HepG2 (cell line): ENCODE results near the gene GARIN1A. TPM values are rescaled to one million over a fixed set of nuclear protein-coding genes. Genes with fewer than 3 reads are reported as not detected.

ENCODE experiments used
- ATAC-seq: fragments of 200-7000 bp; cut with Tn5 transposase; 3 replicates; pipeline ENCODE4 v1.9.1; 2020; ENCODE audit warnings: mild to moderate bottlenecking, moderate library complexity
- BruUV-seq: library from RNA; stranded (reverse); fragments of 400-500 nt; replicated peaks from 2 replicates; lab custom pipeline; 2021; lab: Mats Ljungman, UMichigan
- CTCF ChIA-PET: fragments of 300-600 bp; formaldehyde crosslinking; extraction: SDS; loops from one replicate; lab custom pipeline; 2021; ENCODE audit warnings: low total read pairs, inconsistent platforms, low intra/inter-chr PET ratio; lab: Yijun Ruan, JAX
- POLR2A ChIA-PET: fragments of 350-600 bp; sonication (Branson Sonifier 250); formaldehyde crosslinking; loops from one replicate; lab custom pipeline; 2020; ENCODE audit warnings: antibody characterized with exemption, inconsistent platforms; lab: Yijun Ruan, JAX
- DNase-seq: peaks from one replicate; pipeline ENCODE4 v3.0.0-alpha.2; 2015; ENCODE audit warnings: low spot score
- FAIRE-seq: peaks from 3 replicates; lab custom pipeline; 2011; peaks lifted over from hg19 to GRCh38; lab: Jason Lieb, UNC
- H2AFZ ChIP-seq: one replicate; pipeline ENCODE4 v1.6.1; 2011; ENCODE audit warnings: low read length, inconsistent platforms
- H3K27ac ChIP-seq: fragments of 300-600 bp; 3 replicates; pipeline ENCODE4 v1.8.0; 2011; ENCODE audit warnings: mixed run types, mild to moderate bottlenecking, mixed read lengths, low read length, inconsistent platforms; ENCODE audit not compliant: insufficient read depth; ENCODE audit errors: extremely low read length
- H3K27me3 ChIP-seq, 2 experiments: fragments of 200-600 bp in 1 of 2; 2 replicates in 1 of 2; 3 replicates in 1 of 2; pipeline versions ENCODE4 v1.6.0 to v1.8.0; 2011; ENCODE audit warnings: low read length in 2 of 2, mild to moderate bottlenecking in 2 of 2, moderate library complexity in 2 of 2, inconsistent platforms in 1 of 2; ENCODE audit not compliant: insufficient read depth in 2 of 2, control insufficient read depth in 1 of 2
- H3K36me3 ChIP-seq, 2 experiments: fragments of 200-600 bp in 1 of 2; replicated peaks in 1 of 2; 2 replicates in 1 of 2; 3 replicates in 1 of 2; pipeline versions ENCODE4 v1.5.1 to v1.8.0; 2011; ENCODE audit warnings: low read length in 2 of 2, inconsistent platforms in 1 of 2; ENCODE audit not compliant: insufficient read depth in 2 of 2, control insufficient read depth in 1 of 2
- H3K4me1 ChIP-seq: 2 replicates; pipeline ENCODE4 v1.5.1; 2012; ENCODE audit warnings: low read length, inconsistent platforms; ENCODE audit not compliant: insufficient read depth
- H3K4me2 ChIP-seq: 2 replicates; pipeline ENCODE4 v1.6.0; 2011; ENCODE audit warnings: low read depth, low read length, inconsistent platforms
- H3K4me3 ChIP-seq, 3 experiments: fragments of 200-600 bp in 1 of 3; sonication (generic), shearing (Covaris generic) in 1 of 3; replicated peaks in 1 of 3; 2 replicates each; pipeline ENCODE4 v1.5.1; 2011 to 2016; ENCODE audit warnings: low read length in 3 of 3, inconsistent platforms in 2 of 3, low read depth in 2 of 3, mild to moderate bottlenecking in 2 of 3, control low read depth in 1 of 3, mixed read lengths in 1 of 3; ENCODE audit not compliant: insufficient read depth in 1 of 3
- H3K79me2 ChIP-seq: one replicate; pipeline ENCODE4 v1.6.1; 2011; ENCODE audit warnings: low read length, inconsistent platforms; ENCODE audit not compliant: insufficient read depth
- H3K9ac ChIP-seq: 2 replicates; pipeline ENCODE4 v1.6.0; 2011; ENCODE audit warnings: mild to moderate bottlenecking, low read depth, low read length, inconsistent platforms; ENCODE audit not compliant: insufficient read depth
- H3K9me3 ChIP-seq: 2 replicates; pipeline ENCODE4 v1.5.1; 2012; ENCODE audit warnings: mild to moderate bottlenecking, low read length
- H4K20me1 ChIP-seq: 2 replicates; pipeline ENCODE4 v1.6.0; 2011; ENCODE audit warnings: inconsistent platforms, mild to moderate bottlenecking, low read length, moderate library complexity; ENCODE audit not compliant: insufficient read depth
- CTCF ChIP-seq: sonication (generic); formaldehyde crosslinking; IDR thresholded peaks from 2 replicates; pipeline ENCODE4 v1.5.0; 2020; ENCODE audit warnings: mild to moderate bottlenecking, missing genetic modification reagents, moderate library complexity
- RBM39 ChIP-seq: fragments of 200-400 bp; formaldehyde crosslinking; IDR thresholded peaks from one replicate; pipeline ENCODE4 v1.6.1; 2018; ENCODE audit warnings: antibody characterized with exemption, mild to moderate bottlenecking, low read depth, low read length; ENCODE audit not compliant: poor library complexity, severe bottlenecking
- SMC3 ChIP-seq: IDR thresholded peaks from 2 replicates; pipeline ENCODE4 v1.6.1; 2011; ENCODE audit warnings: low read length, improper control_type of control experiment
- SRF ChIP-seq: IDR thresholded peaks from 2 replicates; pipeline ENCODE4 v1.6.1; 2011; ENCODE audit warnings: mild to moderate bottlenecking, low read depth, low read length, moderate library complexity
- STAG1 ChIP-seq: sonication (generic); formaldehyde crosslinking; IDR thresholded peaks from 2 replicates; pipeline ENCODE4 v1.4.0; 2020; ENCODE audit warnings: missing genetic modification reagents
- WGBS: methylation state at CpG from one replicate; pipeline ENCODE4 v1.1.6; 2017; ENCODE audit warnings: low lambda C conversion rate; 5-methylcytosine and 5-hydroxymethylcytosine counted together
- in situ Hi-C: cut with HindIII; loops from 2 replicates; pipeline ENCODE4 v1.10.0; 2017; ENCODE audit warnings: low pct_unique_long_range_greater_than_20kb; ENCODE audit not compliant: extremely low pct_ligation_motif_present
- intact Hi-C: fragments of 100-400 bp; cut with micrococcal nuclease; formaldehyde crosslinking; loops from one replicate; pipeline ENCODE4 v1.10.0; 2022; ENCODE audit not compliant: unreplicated experiment
- polyA plus RNA-seq, 8 experiments: library from polyadenylated mRNA; depleted of rRNA in 3 of 8; stranded (reverse) in 7 of 8; unstranded in 1 of 8; fragments of >200 nt; fragmentation: Illumina TruSeq in 4 of 8; extraction: Trizol in 4 of 8; gene quantifications; 2 replicates each; pipeline versions ENCODE4 v1.2.1 to v1.2.3, GENCODE V29; 2011 to 2016; ENCODE audit warnings: low read depth in 4 of 8, missing spikeins in 1 of 8, mixed read lengths in 1 of 8; ENCODE audit not compliant: insufficient read depth in 1 of 8
- total RNA-seq, 5 experiments: library from RNA; depleted of rRNA; stranded (reverse); fragments of >200 nt; fragmentation: Illumina TruSeq; extraction: Trizol; gene quantifications; 2 replicates each; pipeline ENCODE4 v1.2.3, GENCODE V29; 2016; ENCODE audit warnings: low read depth in 1 of 5

The GARIN1A gene
- total and polyA plus RNA-seq, 2 of the 13 experiments (the other 11 are each of a cell fraction or from before 2014, with no cell fraction given) = 0.12 TPM; not detected in 1

GRCh38 chr7:128666200-128666599 is 5.9 kb upstream of the GARIN1A start:
- ATAC-seq (peak; percentile 56), DNase-seq (peak; percentile 33), FAIRE-seq (no peak)
- Histone ChIP-seq H3K9me3 (peaks cover 12% of the 10 kb centered on the region), H2AFZ (no peak overlapping the region), H3K27me3 (no peaks in the 10 kb centered on the region), H3K4me2 (no peak overlapping the region), H3K9ac (no peak overlapping the region), H4K20me1 (no peaks in the 10 kb centered on the region), H3K36me3 (no peaks in the 10 kb centered on the region), H3K4me1 (no peaks in the 10 kb centered on the region), H3K79me2 (no peaks in the 10 kb centered on the region), H3K27ac (no peak overlapping the region), H3K4me3 (no peak overlapping the region)
- POLR2A ChIA-PET = no interaction called here
- WGBS = 61% methylated on average over 8 of the region's 8 CpGs
- CTCF ChIA-PET = no interaction called here
- TF ChIP-seq STAG1 = 0 out of 2 replicates have a peak, but pooled peaks have one; percentile 14
- no peak for TF ChIP-seq SRF
- TF ChIP-seq CTCF (CRISPR knock-in tag) = peak; percentile 43
- in situ Hi-C loops = no loop called here
- no TSS peak for BruUV-seq
- intact Hi-C loops = no loop called here

GRCh38 chr7:128672927-128673517 is 930 bp downstream of the GARIN1A start:
- Histone ChIP-seq H2AFZ (no peak overlapping the region), H3K27ac (no peak overlapping the region), H3K79me2 (no peaks in the 10 kb centered on the region), H3K4me1 (peaks cover 6% of the 10 kb centered on the region), H3K4me2 (peak overlapping the region; percentile 51), H3K9me3 (no peaks in the 10 kb centered on the region), H3K27me3 (no peaks in the 10 kb centered on the region; a peak in 1 of 5 replicates), H3K4me3 (no peak overlapping the region), H4K20me1 (no peaks in the 10 kb centered on the region), H3K36me3 (no peaks in the 10 kb centered on the region), H3K9ac (no peak overlapping the region)
- DNase-seq = no peak
- intact Hi-C loops = no loop called here
- FAIRE-seq = peak; percentile 37
- BruUV-seq = no TSS peak
- 0% methylated on average over 1 of the region's 7 CpGs for WGBS
- ChIA-PET POLR2A (no interaction called here), CTCF (no interaction called here)
- TF ChIP-seq STAG1 = peak; percentile 38; the same call in 1 of the 2 replicates
- 0 out of 2 replicates have a peak, but pooled peaks have one; percentile 17 for TF ChIP-seq SMC3
- TF ChIP-seq RBM39 = no peak
- TF ChIP-seq CTCF (CRISPR knock-in tag) = peak; percentile 66
- ATAC-seq = peak; percentile 85
- in situ Hi-C loops = no loop called here
